H1 (cell line): ENCODE measurements around the gene CCDC73. TPM values are rescaled to one million over a fixed set of nuclear protein-coding genes. Genes with fewer than 3 reads are reported as not detected.
"Not testable (repeated sequence)": the region's sequence is repeated elsewhere in the genome, so short reads cannot be mapped to it uniquely, and the experiment has no call there.

Experiments used
- CTCF ChIA-PET: fragments of 300-600 bp; sonication (Branson Sonifier 250); formaldehyde crosslinking; loops from one replicate; lab custom pipeline; 2021; ENCODE audit not compliant: partially characterized antibody; lab: Charles Lee
- POLR2A ChIA-PET: fragments of 300-600 bp; sonication (Branson Sonifier 250); formaldehyde crosslinking; loops from one replicate; lab custom pipeline; 2021; ENCODE audit warnings: inconsistent platforms; ENCODE audit not compliant: partially characterized antibody; lab: Charles Lee
- DNase-seq, 2 experiments: peaks; one replicate each; pipeline versions ENCODE4 v3.0.0 to v3.0.0-alpha.2; 2010 to 2022; ENCODE audit warnings: low spot score in 2 of 2, low read depth in 1 of 2, mixed read lengths in 1 of 2
- FAIRE-seq: peaks from 2 replicates; lab custom pipeline; 2011; peaks lifted over from hg19 to GRCh38; lab: Jason Lieb, UNC
- H2AFZ ChIP-seq: 2 replicates; pipeline ENCODE4 v1.8.1; 2012; ENCODE audit warnings: low read length, inconsistent platforms
- H2AK5ac ChIP-seq: 2 replicates; pipeline ENCODE4 v1.6.1; 2013; ENCODE audit warnings: low read depth, low read length
- H2BK120ac ChIP-seq: replicated peaks from 2 replicates; pipeline ENCODE3; 2013; ENCODE audit warnings: low read depth, low read length, inconsistent platforms
- H2BK12ac ChIP-seq: 2 replicates; pipeline ENCODE4 v1.6.1; 2013; ENCODE audit warnings: low read depth, low read length
- H2BK15ac ChIP-seq: 2 replicates; pipeline ENCODE4 v1.6.1; 2013; ENCODE audit warnings: low read length
- H2BK20ac ChIP-seq: 2 replicates; pipeline ENCODE4 v1.6.1; 2013; ENCODE audit warnings: low read length
- H2BK5ac ChIP-seq: 2 replicates; pipeline ENCODE4 v1.6.1; 2013; ENCODE audit warnings: low read depth, low read length
- H3K14ac ChIP-seq: 2 replicates; pipeline ENCODE4 v1.6.1; 2013; ENCODE audit warnings: inconsistent platforms; ENCODE audit not compliant: insufficient read length
- H3K18ac ChIP-seq: 2 replicates; pipeline ENCODE4 v1.6.1; 2013; ENCODE audit warnings: low read length; ENCODE audit errors: extremely low read depth
- H3K23ac ChIP-seq: 2 replicates; pipeline ENCODE4 v1.6.1; 2013; ENCODE audit warnings: inconsistent platforms; ENCODE audit not compliant: insufficient read length
- H3K23me2 ChIP-seq: 2 replicates; pipeline ENCODE4 v1.6.1; 2013; ENCODE audit warnings: low read depth, low read length
- H3K27ac ChIP-seq: 2 replicates; pipeline ENCODE4 v1.6.1; 2011; ENCODE audit warnings: low read depth, low read length, inconsistent platforms
- H3K27me3 ChIP-seq, 4 experiments: replicated peaks in 1 of 4; 1 replicate in 1 of 4; 2 replicates in 3 of 4; pipeline versions ENCODE4 v1.6.1 to v1.8.1; 2011 to 2013; ENCODE audit warnings: low read length in 3 of 4, mild to moderate bottlenecking in 3 of 4, inconsistent platforms in 2 of 4, mixed read lengths in 2 of 4, moderate library complexity in 1 of 4; ENCODE audit not compliant: control insufficient read depth in 3 of 4, insufficient read depth in 3 of 4; ENCODE audit errors: extremely low read depth in 1 of 4
- H3K36me3 ChIP-seq, 4 experiments: 2 replicates each; pipeline versions ENCODE4 v1.6.1 to v1.8.1; 2011 to 2013; ENCODE audit warnings: mild to moderate bottlenecking in 4 of 4, low read length in 3 of 4, moderate library complexity in 2 of 4, control low read depth in 1 of 4, inconsistent platforms in 1 of 4; ENCODE audit not compliant: insufficient read depth in 4 of 4, control insufficient read depth in 2 of 4
- H3K4ac ChIP-seq: replicated peaks from 2 replicates; pipeline ENCODE3; 2013; ENCODE audit warnings: low read length, low read depth, mixed read lengths, inconsistent platforms; ENCODE audit not compliant: insufficient read length
- H3K4me1 ChIP-seq, 4 experiments: replicated peaks in 1 of 4; 1 replicate in 1 of 4; 2 replicates in 3 of 4; pipeline versions ENCODE4 v1.6.1 to v1.8.1; 2011 to 2013; ENCODE audit warnings: low read length in 3 of 4, inconsistent platforms in 2 of 4, mixed read lengths in 1 of 4; ENCODE audit not compliant: insufficient read depth in 4 of 4, control insufficient read depth in 3 of 4
- H3K4me2 ChIP-seq, 2 experiments: 2 replicates each; pipeline versions ENCODE4 v1.6.1 to v1.8.1; 2011 to 2013; ENCODE audit warnings: low read depth in 2 of 2, low read length in 2 of 2, control low read depth in 1 of 2, inconsistent platforms in 1 of 2, mild to moderate bottlenecking in 1 of 2; ENCODE audit not compliant: insufficient read depth in 1 of 2
- H3K4me3 ChIP-seq, 4 experiments: fragments of 200-600, 300-600 bp in 1 of 4; sonication (generic), shearing (Covaris generic), sonication (Bioruptor Twin) in 1 of 4; 2 replicates each; pipeline versions ENCODE4 v1.5.1 to v1.8.1; 2011 to 2016; ENCODE audit warnings: low read length in 4 of 4, low read depth in 3 of 4, control low read depth in 2 of 4, inconsistent platforms in 2 of 4, mild to moderate bottlenecking in 2 of 4, mixed read lengths in 1 of 4, moderate library complexity in 1 of 4; ENCODE audit not compliant: insufficient read depth in 2 of 4; ENCODE audit errors: extremely low read depth in 1 of 4
- H3K56ac ChIP-seq: replicated peaks from 2 replicates; pipeline ENCODE3; 2013; ENCODE audit warnings: low read depth, mild to moderate bottlenecking, mixed read lengths, low read length, inconsistent platforms; ENCODE audit not compliant: insufficient read length
- H3K79me1 ChIP-seq: 2 replicates; pipeline ENCODE4 v1.6.1; 2013; ENCODE audit warnings: low read depth, low read length, control low read depth
- H3K79me2 ChIP-seq, 2 experiments: 2 replicates each; pipeline versions ENCODE4 v1.6.1 to v1.8.1; 2012 to 2013; ENCODE audit warnings: low read length in 2 of 2, mild to moderate bottlenecking in 2 of 2, inconsistent platforms in 1 of 2; ENCODE audit not compliant: insufficient read depth in 2 of 2, control insufficient read depth in 1 of 2
- H3K9ac ChIP-seq, 4 experiments: replicated peaks in 1 of 4; 1 replicate in 1 of 4; 2 replicates in 3 of 4; pipeline versions ENCODE4 v1.6.1 to v1.8.1; 2011 to 2013; ENCODE audit warnings: low read depth in 3 of 4, low read length in 3 of 4, control low read depth in 2 of 4, mild to moderate bottlenecking in 2 of 4, moderate library complexity in 2 of 4, inconsistent platforms in 1 of 4; ENCODE audit errors: extremely low read depth in 1 of 4
- H3K9me3 ChIP-seq, 2 experiments: 2 replicates each; pipeline versions ENCODE4 v1.6.1 to v1.8.1; 2012 to 2013; ENCODE audit warnings: mild to moderate bottlenecking in 2 of 2, moderate library complexity in 2 of 2, control low read depth in 1 of 2, inconsistent platforms in 1 of 2, low read depth in 1 of 2, low read length in 1 of 2, mixed read lengths in 1 of 2; ENCODE audit not compliant: insufficient read depth in 2 of 2
- H4K20me1 ChIP-seq, 2 experiments: replicated peaks in 1 of 2; 2 replicates each; pipeline versions ENCODE3 to v1.8.1; 2011 to 2013; ENCODE audit warnings: inconsistent platforms in 2 of 2, low read length in 2 of 2, mild to moderate bottlenecking in 1 of 2; ENCODE audit not compliant: insufficient read depth in 2 of 2, control insufficient read depth in 1 of 2
- H4K5ac ChIP-seq: 2 replicates; pipeline ENCODE4 v1.6.1; 2013; ENCODE audit warnings: low read length, low read depth, mixed read lengths, inconsistent platforms; ENCODE audit not compliant: insufficient read length
- H4K8ac ChIP-seq: 2 replicates; pipeline ENCODE4 v1.8.0; 2013; ENCODE audit warnings: mild to moderate bottlenecking, moderate library complexity, low read length, inconsistent platforms; ENCODE audit not compliant: insufficient read depth; ENCODE audit errors: extremely low read depth
- H4K91ac ChIP-seq: replicated peaks from 2 replicates; pipeline ENCODE3; 2013; ENCODE audit warnings: low read length, mixed read lengths, inconsistent platforms; ENCODE audit not compliant: insufficient read length
- WGBS, 2 experiments: shearing (Covaris generic) in 1 of 2; methylation state at CpG; one replicate each; pipeline versions ENCODE4 v1.1.6 to v1.1.7; 2013 to 2015; ENCODE audit warnings: low lambda C conversion rate in 2 of 2, mixed read lengths in 2 of 2, inconsistent platforms in 1 of 2, low coverage in 1 of 2, missing lambda C conversion rate in 1 of 2; ENCODE audit not compliant: insufficient replicate concordance in 2 of 2, insufficient coverage in 1 of 2, insufficient read length in 1 of 2; ENCODE audit errors: extremely low coverage in 1 of 2, missing lambda C conversion rate in 1 of 2; 5-methylcytosine and 5-hydroxymethylcytosine counted together
- polyA plus RNA-seq, 7 experiments: library from polyadenylated mRNA; depleted of rRNA in 3 of 7; stranded (reverse) in 5 of 7; unstranded in 2 of 7; fragments of >200 nt in 5 of 7; fragments of 200-250 nt in 2 of 7; gene quantifications; 1 replicate in 5 of 7; 2 replicates in 1 of 7; 4 replicates in 1 of 7; pipeline versions ENCODE4 v1.2.1 to v1.2.3, GENCODE V29; 2011 to 2013; ENCODE audit warnings: missing spikeins in 2 of 7, mixed read lengths in 2 of 7
- total RNA-seq: library from RNA; stranded (reverse); fragmentation: NEBNext Ultra II Directional; extraction: Animal tissue kit (Norgen Biotek cat#: 25700); gene quantifications from 2 replicates; pipeline ENCODE4 v1.2.1, GENCODE V29; 2021

Gene CCDC73
- total and polyA plus RNA-seq, 2 of the 8 experiments (the other 6 are each of a cell fraction or from before 2014, with no cell fraction given): not detected

GRCh38 chr11:32608826-32609225 lies 185.6 kb downstream of the CCDC73 start:
- H3K9me3 ChIP-seq, H4K20me1 ChIP-seq, H2BK120ac ChIP-seq, H3K4me3 ChIP-seq, H2BK20ac ChIP-seq, H2BK5ac ChIP-seq, H4K5ac ChIP-seq, H3K27me3 ChIP-seq, H4K91ac ChIP-seq, H3K9ac ChIP-seq, H2AK5ac ChIP-seq, H3K18ac ChIP-seq, H2BK12ac ChIP-seq, H2AFZ ChIP-seq, FAIRE-seq, H3K14ac ChIP-seq, H3K4me1 ChIP-seq, H3K27ac ChIP-seq, H3K4me2 ChIP-seq, H3K79me2 ChIP-seq, H3K4ac ChIP-seq, H3K56ac ChIP-seq, DNase-seq, H2BK15ac ChIP-seq, H3K23ac ChIP-seq, H4K8ac ChIP-seq, H3K79me1 ChIP-seq, H3K23me2 ChIP-seq: not testable (repeated sequence)
- 81% methylated on average over 4 of the region's 4 CpGs; no CpG with 5 or more reads in 1 of the 2 experiments for WGBS, 2 experiments
- ChIA-PET CTCF (interaction anchor here (0.9 kb wide), 1 partner anchor 275 kb away, joined by 3 read pairs; no protein-coding TSS in a partner anchor), POLR2A (interaction anchor here (0.7 to 2.2 kb wide), 4 partner anchors 14 to 25 kb away, joined by 3 to 6 read pairs (median 4); partner anchors contain the start of gene EIF3M)
- H3K36me3 ChIP-seq: peaks cover 0 to 23% (median 11%) of the 10 kb centered on the region in 4 experiments; a peak in 5 of 8 replicates
